Esophagus squamous epithelium (tissue), 4 donors: ENCODE data around the gene PPM1L.

ENCODE experiments used
- CTCF ChIP-seq, 6 experiments: fragments of 450-650 bp in 4 of 6; fragments of 200-600 bp in 2 of 6; sonication (generic) in 2 of 6; IDR thresholded peaks; one replicate each; pipeline ENCODE4 v1.5.1; 2016 to 2019; ENCODE audit warnings: antibody characterized with exemption in 6 of 6, mild to moderate bottlenecking in 4 of 6, moderate library complexity in 4 of 6
- POLR2A ChIP-seq, 4 donors: fragments of 450-650 bp; IDR thresholded peaks; one replicate each; pipeline ENCODE4 v1.6.1; 2017; ENCODE audit warnings: antibody characterized with exemption in 4 of 4, mild to moderate bottlenecking in 4 of 4, moderate library complexity in 3 of 4

DNA sequence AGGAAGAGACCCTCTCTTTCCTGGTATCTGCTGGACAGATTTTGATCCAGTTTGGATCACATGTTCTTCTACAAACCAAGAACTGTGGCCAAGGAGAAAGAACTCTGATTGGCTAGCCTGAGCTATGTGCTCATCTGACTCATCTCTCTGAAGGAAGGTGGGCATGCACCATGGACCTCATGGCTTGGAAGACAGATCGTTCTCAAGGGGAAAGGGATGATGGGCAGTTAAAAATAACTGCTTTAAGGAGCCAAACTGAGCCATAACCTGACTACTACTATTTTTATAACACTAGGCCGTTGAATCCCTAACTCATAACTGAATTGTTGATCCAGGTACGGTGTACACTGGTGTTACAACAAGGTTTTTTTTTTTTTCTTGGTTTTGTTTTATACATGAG lies 236.7 kb downstream of the PPM1L start:
- TF ChIP-seq CTCF (IDR thresholded peaks at IDR 0.05) (no peak), POLR2A (IDR thresholded peaks at IDR 0.05) (no peak)
